ENCODE measurements around the gene RASGRP4.

GRCh38 chr19:38383184-38383583 is 42.8 kb downstream of the RASGRP4 start:
- no peak for TF ChIP-seq CTCF (conservative IDR thresholded peaks at IDR 0.05; ENCODE audit: low read depth, low read length)
- TF ChIP-seq EZH2 (IDR thresholded peaks at IDR 0.05; ENCODE audit: borderline replicate concordance, low read depth, low read length, poor library complexity, severe bottlenecking), result no peak

Measured in A673 (cell line).